ENCODE data around the gene FILIP1L.

GRCh38 chr3:100106094-100106493 is 8.2 kb downstream of the FILIP1L start:
- TF ChIP-seq, protein P1, sequence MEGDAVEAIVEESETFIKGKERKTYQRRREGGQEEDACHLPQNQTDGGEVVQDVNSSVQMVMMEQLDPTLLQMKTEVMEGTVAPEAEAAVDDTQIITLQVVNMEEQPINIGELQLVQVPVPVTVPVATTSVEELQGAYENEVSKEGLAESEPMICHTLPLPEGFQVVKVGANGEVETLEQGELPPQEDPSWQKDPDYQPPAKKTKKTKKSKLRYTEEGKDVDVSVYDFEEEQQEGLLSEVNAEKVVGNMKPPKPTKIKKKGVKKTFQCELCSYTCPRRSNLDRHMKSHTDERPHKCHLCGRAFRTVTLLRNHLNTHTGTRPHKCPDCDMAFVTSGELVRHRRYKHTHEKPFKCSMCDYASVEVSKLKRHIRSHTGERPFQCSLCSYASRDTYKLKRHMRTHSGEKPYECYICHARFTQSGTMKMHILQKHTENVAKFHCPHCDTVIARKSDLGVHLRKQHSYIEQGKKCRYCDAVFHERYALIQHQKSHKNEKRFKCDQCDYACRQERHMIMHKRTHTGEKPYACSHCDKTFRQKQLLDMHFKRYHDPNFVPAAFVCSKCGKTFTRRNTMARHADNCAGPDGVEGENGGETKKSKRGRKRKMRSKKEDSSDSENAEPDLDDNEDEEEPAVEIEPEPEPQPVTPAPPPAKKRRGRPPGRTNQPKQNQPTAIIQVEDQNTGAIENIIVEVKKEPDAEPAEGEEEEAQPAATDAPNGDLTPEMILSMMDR (conservative IDR thresholded peaks at IDR 0.05; ENCODE audit: low read length), result no peak
- TF ChIP-seq EZH2phosphoT487 (IDR thresholded peaks at IDR 0.05; ENCODE audit: borderline replicate concordance), result no peak

Data from Loucy (cell line).